Measurements from ENCODE around the gene CSF2RB.

- TF ChIP-seq, protein P1, sequence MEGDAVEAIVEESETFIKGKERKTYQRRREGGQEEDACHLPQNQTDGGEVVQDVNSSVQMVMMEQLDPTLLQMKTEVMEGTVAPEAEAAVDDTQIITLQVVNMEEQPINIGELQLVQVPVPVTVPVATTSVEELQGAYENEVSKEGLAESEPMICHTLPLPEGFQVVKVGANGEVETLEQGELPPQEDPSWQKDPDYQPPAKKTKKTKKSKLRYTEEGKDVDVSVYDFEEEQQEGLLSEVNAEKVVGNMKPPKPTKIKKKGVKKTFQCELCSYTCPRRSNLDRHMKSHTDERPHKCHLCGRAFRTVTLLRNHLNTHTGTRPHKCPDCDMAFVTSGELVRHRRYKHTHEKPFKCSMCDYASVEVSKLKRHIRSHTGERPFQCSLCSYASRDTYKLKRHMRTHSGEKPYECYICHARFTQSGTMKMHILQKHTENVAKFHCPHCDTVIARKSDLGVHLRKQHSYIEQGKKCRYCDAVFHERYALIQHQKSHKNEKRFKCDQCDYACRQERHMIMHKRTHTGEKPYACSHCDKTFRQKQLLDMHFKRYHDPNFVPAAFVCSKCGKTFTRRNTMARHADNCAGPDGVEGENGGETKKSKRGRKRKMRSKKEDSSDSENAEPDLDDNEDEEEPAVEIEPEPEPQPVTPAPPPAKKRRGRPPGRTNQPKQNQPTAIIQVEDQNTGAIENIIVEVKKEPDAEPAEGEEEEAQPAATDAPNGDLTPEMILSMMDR (IDR thresholded peaks at IDR 0.05) = no peak
- no peak for TF ChIP-seq POLR2A (IDR thresholded peaks at IDR 0.05)
These were observed 31.8 kb upstream of the CSF2RB start for GRCh38 chr22:36881504-36882245.
